SJSA1 (cell line): ENCODE measurements around the gene USP24. TPM values are rescaled to one million over a fixed set of nuclear protein-coding genes. Genes with fewer than 3 reads are reported as not detected.

Source experiments
- DNase-seq, 2 experiments: peaks; one replicate each; pipeline ENCODE4 v3.0.0-alpha.2; 2015 to 2020; ENCODE audit warnings: low spot score in 2 of 2, low read depth in 1 of 2
- H3K27ac ChIP-seq: fragments of 250-450 bp; sonication (Bioruptor Pico); 2 replicates; pipeline ENCODE4 v1.5.1; 2020; ENCODE audit warnings: mild to moderate bottlenecking, moderate library complexity
- H3K27me3 ChIP-seq: fragments of 250-450 bp; sonication (Bioruptor Pico); replicated peaks from 2 replicates; pipeline ENCODE4 v1.5.1; 2020; ENCODE audit warnings: mild to moderate bottlenecking, moderate library complexity
- H3K36me3 ChIP-seq: fragments of 250-450 bp; sonication (Bioruptor Pico); 2 replicates; pipeline ENCODE4 v1.5.1; 2020; ENCODE audit warnings: mild to moderate bottlenecking
- H3K4me1 ChIP-seq: fragments of 250-450 bp; sonication (Bioruptor Pico); replicated peaks from 2 replicates; pipeline ENCODE4 v1.6.1; 2021; ENCODE audit warnings: mild to moderate bottlenecking
- H3K4me3 ChIP-seq: fragments of 250-450 bp; sonication (Bioruptor Pico); 2 replicates; pipeline ENCODE4 v1.5.1; 2020; ENCODE audit warnings: mild to moderate bottlenecking
- H3K9me3 ChIP-seq: fragments of 250-450 bp; sonication (Bioruptor Pico); replicated peaks from 2 replicates; pipeline ENCODE4 v1.5.1; 2020; ENCODE audit warnings: mild to moderate bottlenecking
- total RNA-seq: library from RNA; depleted of rRNA; stranded (reverse); fragments of >200 nt; shearing (Covaris generic); gene quantifications from 2 replicates; pipeline ENCODE4 v1.2.3, GENCODE V29; 2014

The USP24 gene
- total RNA-seq, 1 experiment from 2014 or later: 24.4 TPM

GRCh38 chr1:55172687-55173086 lies 42.5 kb downstream of the USP24 start:
- H3K4me1 ChIP-seq: no peaks in the 10 kb centered on the region
- H3K4me3 ChIP-seq: no peak overlapping the region
- H3K27ac ChIP-seq: no peak overlapping the region
- H3K27me3 ChIP-seq: no peaks in the 10 kb centered on the region
- H3K36me3 ChIP-seq: peaks cover 46% of the 10 kb centered on the region
- no peak for DNase-seq
- no peaks in the 10 kb centered on the region for H3K9me3 ChIP-seq

- no peak for DNase-seq
- Histone ChIP-seq H3K4me3 (no peak overlapping the region), H3K27ac (no peak overlapping the region), H3K27me3 (no peaks in the 10 kb centered on the region), H3K4me1 (no peaks in the 10 kb centered on the region), H3K36me3 (peaks cover 45% of the 10 kb centered on the region), H3K9me3 (no peaks in the 10 kb centered on the region)
Measured at GRCh38 chr1:55172272-55172671, 42.9 kb downstream of the USP24 start.

- Histone ChIP-seq H3K27ac (no peak overlapping the region), H3K9me3 (no peaks in the 10 kb centered on the region), H3K4me3 (no peak overlapping the region), H3K27me3 (no peaks in the 10 kb centered on the region), H3K36me3 (peaks cover 49% of the 10 kb centered on the region), H3K4me1 (no peaks in the 10 kb centered on the region)
- DNase-seq: no peak
Measured at GRCh38 chr1:55171694-55172093, 43.5 kb downstream of the USP24 start.

GRCh38 chr1:55170426-55170825 lies 44.7 kb downstream of the USP24 start:
- DNase-seq: no peak
- no peaks in the 10 kb centered on the region for H3K4me1 ChIP-seq
- H3K36me3 ChIP-seq: peaks cover 46% of the 10 kb centered on the region
- H3K4me3 ChIP-seq: no peak overlapping the region
- no peak overlapping the region for H3K27ac ChIP-seq
- H3K9me3 ChIP-seq: no peaks in the 10 kb centered on the region
- no peaks in the 10 kb centered on the region for H3K27me3 ChIP-seq

- no peak for DNase-seq
- H3K27me3 ChIP-seq: no peaks in the 10 kb centered on the region
- peaks cover 51% of the 10 kb centered on the region for H3K36me3 ChIP-seq
- no peak overlapping the region for H3K4me3 ChIP-seq
- H3K27ac ChIP-seq: no peak overlapping the region
- H3K9me3 ChIP-seq: no peaks in the 10 kb centered on the region
- no peaks in the 10 kb centered on the region for H3K4me1 ChIP-seq
Measured at GRCh38 chr1:55169126-55169525, 46.0 kb downstream of the USP24 start.

- no peak for DNase-seq
- no peaks in the 10 kb centered on the region for H3K9me3 ChIP-seq
- no peaks in the 10 kb centered on the region for H3K27me3 ChIP-seq
- H3K4me1 ChIP-seq: no peaks in the 10 kb centered on the region
- H3K4me3 ChIP-seq: no peak overlapping the region
- peaks cover 51% of the 10 kb centered on the region for H3K36me3 ChIP-seq
- no peak overlapping the region for H3K27ac ChIP-seq
Measured at GRCh38 chr1:55168353-55168752, 46.8 kb downstream of the USP24 start.

- Histone ChIP-seq H3K4me3 (no peak overlapping the region), H3K27ac (no peak overlapping the region), H3K4me1 (no peaks in the 10 kb centered on the region), H3K27me3 (no peaks in the 10 kb centered on the region), H3K36me3 (peaks cover 51% of the 10 kb centered on the region), H3K9me3 (no peaks in the 10 kb centered on the region)
- no peak for DNase-seq
Measured at GRCh38 chr1:55167224-55167871, 47.8 kb downstream of the USP24 start.

GRCh38 chr1:55164906-55165305 lies 50.3 kb downstream of the USP24 start:
- no peak for DNase-seq
- Histone ChIP-seq H3K27me3 (no peaks in the 10 kb centered on the region), H3K4me3 (no peak overlapping the region), H3K4me1 (no peaks in the 10 kb centered on the region), H3K27ac (no peak overlapping the region), H3K9me3 (no peaks in the 10 kb centered on the region), H3K36me3 (peaks cover 34% of the 10 kb centered on the region)

- Histone ChIP-seq H3K4me3 (no peak overlapping the region), H3K9me3 (no peaks in the 10 kb centered on the region), H3K36me3 (peaks cover 50% of the 10 kb centered on the region), H3K4me1 (no peaks in the 10 kb centered on the region), H3K27me3 (no peaks in the 10 kb centered on the region), H3K27ac (no peak overlapping the region)
- DNase-seq: no peak
Measured at GRCh38 chr1:55159571-55159970, 55.6 kb downstream of the USP24 start.

- H3K36me3 ChIP-seq: peaks cover 62% of the 10 kb centered on the region
- no peak overlapping the region for H3K27ac ChIP-seq
Measured at GRCh38 chr1:55156608-55157007, 58.6 kb downstream of the USP24 start.

GRCh38 chr1:55156093-55156492 lies 59.1 kb downstream of the USP24 start:
- no peak for DNase-seq
- Histone ChIP-seq H3K27ac (no peak overlapping the region), H3K27me3 (no peaks in the 10 kb centered on the region), H3K4me1 (no peaks in the 10 kb centered on the region), H3K4me3 (no peak overlapping the region), H3K36me3 (peaks cover 64% of the 10 kb centered on the region), H3K9me3 (no peaks in the 10 kb centered on the region)

More at GRCh38 chr1:55156608-55157007, 58.6 kb downstream of the USP24 start:
- Histone ChIP-seq H3K4me3 (no peak overlapping the region), H3K9me3 (no peaks in the 10 kb centered on the region), H3K4me1 (no peaks in the 10 kb centered on the region), H3K27me3 (no peaks in the 10 kb centered on the region)
- DNase-seq: no peak

GRCh38 chr1:55155522-55155921 lies 59.6 kb downstream of the USP24 start:
- no peak for DNase-seq
- Histone ChIP-seq H3K9me3 (no peaks in the 10 kb centered on the region), H3K27ac (no peak overlapping the region), H3K4me1 (no peaks in the 10 kb centered on the region), H3K36me3 (peaks cover 66% of the 10 kb centered on the region), H3K4me3 (no peak overlapping the region), H3K27me3 (no peaks in the 10 kb centered on the region)

GRCh38 chr1:55154616-55155015 lies 60.5 kb downstream of the USP24 start:
- no peaks in the 10 kb centered on the region for H3K27me3 ChIP-seq
- H3K4me3 ChIP-seq: no peak overlapping the region
- no peak overlapping the region for H3K27ac ChIP-seq
- DNase-seq: no peak
- peaks cover 64% of the 10 kb centered on the region for H3K36me3 ChIP-seq
- no peaks in the 10 kb centered on the region for H3K4me1 ChIP-seq
- no peaks in the 10 kb centered on the region for H3K9me3 ChIP-seq

GRCh38 chr1:55153031-55153430 lies 62.1 kb downstream of the USP24 start:
- H3K36me3 ChIP-seq: peaks cover 55% of the 10 kb centered on the region
- no peak overlapping the region for H3K27ac ChIP-seq
- no peaks in the 10 kb centered on the region for H3K9me3 ChIP-seq
- DNase-seq: no peak
- no peaks in the 10 kb centered on the region for H3K4me1 ChIP-seq
- no peaks in the 10 kb centered on the region for H3K27me3 ChIP-seq
- H3K4me3 ChIP-seq: no peak overlapping the region
